GM21447 (cell line): Measurements from ENCODE around the gene ATXN2.
"Not testable (repeated sequence)": the region's sequence is repeated elsewhere in the genome, so short reads cannot be mapped to it uniquely, and the experiment has no call there.

ENCODE experiments used
- ATAC-seq: cut with Tn5 transposase; IDR thresholded peaks from one replicate; pipeline ENCODE4 v1.9.1; 2021; ENCODE audit not compliant: unreplicated experiment

ATXN2 gene

DNA sequence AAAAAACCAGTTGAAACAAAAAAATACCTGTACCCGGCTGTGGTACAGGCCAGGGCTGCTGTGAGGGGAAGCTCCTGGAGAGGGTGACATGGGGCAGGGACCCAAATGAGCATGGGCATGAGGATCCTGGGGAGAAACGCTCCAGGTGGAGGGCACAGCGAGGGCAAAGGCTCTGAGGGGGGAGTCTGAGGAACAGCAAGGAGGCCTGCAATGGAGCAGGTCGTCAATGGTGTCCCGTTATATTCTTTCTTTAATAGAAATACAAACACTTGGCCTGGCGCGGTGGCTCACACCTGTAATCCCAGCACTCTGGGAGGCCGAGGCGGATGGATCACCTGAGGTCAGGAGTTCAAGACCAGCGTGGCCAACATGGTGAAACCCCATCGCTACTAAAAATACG, 1.9 kb upstream of the ATXN2 start:
- ATAC-seq: not testable (repeated sequence)

DNA sequence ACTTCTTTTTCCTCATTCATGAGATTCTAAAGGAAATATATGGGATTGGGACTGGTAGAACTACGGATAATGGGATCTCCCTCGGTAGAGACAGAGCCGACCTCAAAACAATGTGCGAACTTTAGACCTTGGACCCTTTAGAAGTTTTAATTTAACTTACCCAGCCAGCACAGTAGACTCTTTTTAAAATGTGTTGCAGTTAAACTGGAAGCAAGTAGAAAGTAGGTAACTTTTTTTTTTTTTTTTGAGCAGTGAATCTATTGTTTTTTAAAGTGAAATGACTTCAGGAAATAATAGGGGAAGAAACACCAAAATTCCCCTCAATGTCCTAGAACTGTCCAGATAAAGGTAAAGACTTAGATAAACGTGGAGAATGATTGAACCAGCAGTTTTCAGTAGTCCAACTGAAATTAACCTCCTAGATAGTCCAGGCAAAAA, 1.1 kb upstream of the ATXN2 start:
- no peak for ATAC-seq

DNA sequence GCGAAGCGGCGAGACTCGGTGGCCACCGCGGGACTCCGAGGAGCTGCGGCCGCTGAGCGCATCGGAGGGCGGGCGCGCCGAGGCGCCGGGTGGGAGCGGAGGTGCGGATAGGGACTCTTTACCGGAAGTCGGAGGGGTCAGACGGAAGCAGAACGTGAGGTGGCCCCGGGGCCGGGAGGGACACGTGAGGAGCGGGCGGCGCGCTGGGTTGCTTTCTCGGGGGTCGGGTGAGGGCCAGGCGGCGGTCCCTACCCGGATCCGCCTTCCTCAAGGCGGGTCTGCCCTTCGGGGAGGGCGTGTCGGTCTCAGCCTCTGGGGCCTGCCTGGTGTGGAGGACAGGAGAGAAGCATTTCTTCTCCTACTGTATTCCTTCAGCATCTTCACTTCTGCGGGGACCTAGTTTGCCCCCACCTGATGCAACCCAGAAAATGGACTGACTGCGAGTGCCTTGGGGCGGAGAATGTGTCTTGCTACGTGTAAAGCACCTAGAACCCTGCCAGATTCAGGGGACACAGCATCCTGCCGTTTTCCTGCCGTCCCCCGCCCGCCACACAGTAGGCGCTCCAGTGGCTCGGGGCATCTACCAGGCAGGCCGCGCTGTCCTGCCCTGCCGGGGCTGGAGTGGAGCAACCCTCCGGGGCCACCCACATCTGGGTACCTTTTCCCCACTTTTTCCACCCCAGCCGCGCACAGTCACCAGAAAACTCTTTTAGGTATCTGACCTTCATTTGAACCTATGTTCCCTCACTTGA, 514 bp upstream of the ATXN2 start:
- ATAC-seq: peak; percentile 68

DNA sequence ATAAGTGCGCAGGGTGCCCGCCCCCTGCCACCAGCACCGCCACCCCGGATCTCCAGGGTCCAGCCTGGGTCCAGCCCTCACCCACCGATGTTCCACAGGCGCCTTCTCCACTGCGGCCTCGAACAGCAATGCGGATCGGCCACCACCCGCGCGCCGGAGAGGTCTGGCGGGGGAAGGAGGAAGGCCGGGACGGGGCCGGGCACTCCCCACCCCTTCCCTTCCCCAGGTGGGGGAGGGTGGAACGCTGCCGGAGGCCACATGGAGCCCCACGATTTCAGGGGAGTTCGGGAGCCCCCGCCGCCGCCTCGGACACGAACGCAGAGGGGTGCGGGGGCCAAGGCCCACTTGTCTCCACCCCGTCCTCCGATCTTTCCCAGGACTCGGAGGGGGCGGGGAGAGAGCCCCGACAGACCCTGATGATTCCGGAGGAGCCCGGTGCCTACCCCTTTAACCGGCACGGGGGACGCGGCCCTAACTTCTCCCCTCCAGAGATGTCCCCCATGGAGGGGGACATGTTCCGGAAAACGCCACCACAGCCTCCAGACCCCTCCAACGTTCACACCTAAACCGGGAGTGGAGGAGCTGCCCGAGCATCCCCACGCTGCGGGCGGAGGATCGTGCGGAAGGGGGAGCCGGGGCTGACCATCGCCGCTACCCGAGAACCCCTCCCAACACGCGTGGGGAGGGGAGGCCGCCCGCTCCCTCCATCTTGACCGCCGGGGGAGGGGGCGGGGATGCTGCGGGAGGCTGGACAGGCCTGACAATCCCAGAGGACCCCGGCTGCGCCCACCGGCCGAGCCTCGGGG, 1.1 kb downstream of the ATXN2 start:
- no peak for ATAC-seq

DNA sequence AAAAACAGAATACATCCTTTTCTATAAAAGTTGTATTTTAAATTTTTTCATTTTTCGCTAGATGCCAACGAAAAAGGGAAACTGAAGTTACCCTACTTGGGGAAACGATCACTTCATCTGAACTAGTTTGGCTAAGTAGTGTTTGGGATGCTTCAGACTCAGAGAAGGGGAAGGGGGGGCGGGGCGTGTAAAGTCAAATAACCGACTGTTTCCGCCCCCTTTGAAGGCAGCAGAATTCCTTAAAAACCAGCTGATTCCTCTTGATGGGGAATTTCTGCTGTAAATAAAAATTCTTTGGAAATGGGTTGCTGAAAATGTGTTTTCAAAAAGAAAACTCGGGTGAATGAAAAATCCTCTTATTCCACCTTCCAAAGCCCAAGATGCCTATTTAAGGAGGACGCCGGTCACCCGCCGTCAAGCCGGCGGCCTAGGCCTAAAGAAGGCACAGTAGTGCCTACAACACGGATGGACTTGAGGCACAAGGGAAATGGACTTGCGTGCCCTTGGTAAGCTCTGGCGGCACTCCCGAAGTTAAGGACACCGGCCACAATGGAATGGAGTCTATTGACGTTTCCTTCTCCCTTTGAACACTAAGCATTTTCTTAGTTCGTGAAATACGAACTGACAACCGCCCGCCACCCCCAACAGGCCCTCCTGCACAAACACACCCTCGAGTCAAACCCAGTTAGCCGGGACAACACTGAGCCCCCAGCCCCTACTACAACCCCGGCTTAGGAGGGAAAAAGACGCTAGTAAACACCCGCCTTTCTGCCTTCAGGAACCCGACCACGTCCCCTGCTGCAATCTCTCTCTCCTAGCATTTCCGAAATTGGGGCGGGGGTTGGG, 1.9 kb downstream of the ATXN2 start:
- no peak for ATAC-seq

DNA sequence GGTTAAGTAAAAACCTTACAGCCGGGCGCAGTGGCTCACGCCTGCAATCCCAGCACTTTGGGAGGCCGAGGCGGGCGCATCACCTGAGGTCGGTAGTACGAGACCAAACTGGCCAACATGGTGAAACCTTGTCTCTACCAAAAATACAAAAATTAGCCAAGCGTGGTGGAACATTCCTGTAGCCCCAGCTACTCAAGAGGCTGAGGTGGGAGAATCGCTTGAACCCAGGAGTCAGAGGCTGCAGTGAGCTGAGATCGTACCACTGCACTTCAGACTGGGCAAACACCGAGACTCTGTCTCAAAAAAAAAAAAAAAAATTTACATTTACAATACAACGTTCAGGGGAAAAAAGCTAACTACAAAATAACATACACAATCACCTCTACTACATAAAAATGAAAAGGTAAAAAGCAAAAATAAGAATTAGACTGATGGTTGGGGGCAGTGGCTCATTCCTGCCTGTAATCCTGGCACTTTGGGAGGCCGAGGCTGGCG, 3.7 kb downstream of the ATXN2 start:
- not testable (repeated sequence) for ATAC-seq

DNA sequence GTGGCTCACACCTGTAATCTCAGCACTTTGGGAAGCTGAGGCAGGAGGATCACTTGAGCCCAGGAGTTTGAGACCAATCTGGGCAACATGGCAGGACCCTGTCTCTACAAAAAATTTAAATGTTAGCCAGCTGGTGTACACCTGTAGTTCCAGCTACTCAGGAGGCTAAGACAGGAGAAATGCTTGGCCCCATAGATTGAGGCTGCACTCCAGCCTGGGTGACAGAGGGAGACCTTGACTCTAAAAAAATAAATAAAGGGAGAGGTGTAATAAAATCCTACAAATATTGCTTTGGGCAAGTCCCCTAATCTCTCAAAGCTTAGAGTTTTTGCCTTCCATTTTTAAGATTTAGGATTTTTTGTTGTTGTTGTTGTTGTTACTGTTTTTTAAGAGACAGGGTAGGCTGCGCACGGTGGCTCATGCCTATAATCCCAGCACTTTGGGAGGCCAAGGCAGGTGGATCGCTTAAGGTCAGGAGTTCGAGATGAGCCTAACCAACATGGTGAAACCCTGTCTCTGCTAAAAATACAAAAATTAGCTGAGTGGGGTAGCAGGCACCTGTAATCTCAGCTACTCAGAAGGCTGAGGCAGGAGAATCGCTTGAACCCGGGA, 7.6 kb downstream of the ATXN2 start:
- ATAC-seq: not testable (repeated sequence)

DNA sequence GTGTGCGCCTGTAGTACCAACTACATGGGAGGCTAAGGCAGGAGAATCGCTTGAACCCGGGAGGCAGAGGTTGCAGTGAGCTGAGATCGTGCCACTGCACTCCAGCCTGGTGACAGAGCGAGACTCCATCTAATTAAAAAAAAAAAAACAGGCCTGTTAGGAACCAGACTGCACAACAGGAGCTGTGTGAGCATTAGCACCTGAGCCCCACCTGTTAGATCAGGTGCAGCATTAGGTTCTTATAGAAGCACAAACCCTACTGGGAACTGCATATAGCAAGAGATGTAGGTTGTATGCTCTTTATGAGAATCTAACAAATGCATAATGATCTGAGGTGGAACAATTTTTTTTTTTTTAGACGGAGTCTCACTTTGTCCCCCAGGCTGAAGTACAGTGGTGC, 8.6 kb downstream of the ATXN2 start:
- ATAC-seq: no peak

DNA sequence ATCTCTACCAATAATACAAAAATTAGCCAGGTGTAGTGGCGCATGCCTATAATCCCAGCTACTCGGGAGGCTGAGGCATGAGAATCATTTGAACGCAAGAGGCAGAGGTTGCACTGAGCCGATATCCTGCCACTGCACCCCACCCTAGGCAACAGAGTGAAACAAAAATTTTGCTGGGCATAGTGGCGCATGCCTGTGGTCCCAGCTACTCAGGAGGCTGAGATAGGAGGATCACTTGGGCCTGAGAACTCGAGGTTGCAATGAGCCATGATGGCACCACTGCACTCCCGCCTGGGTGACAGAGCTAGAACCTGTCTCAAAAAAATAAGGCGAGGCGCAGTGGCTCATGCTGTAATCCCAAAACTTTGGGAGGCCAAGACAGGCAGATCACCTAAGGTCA, 9.5 kb downstream of the ATXN2 start:
- ATAC-seq: no peak

DNA sequence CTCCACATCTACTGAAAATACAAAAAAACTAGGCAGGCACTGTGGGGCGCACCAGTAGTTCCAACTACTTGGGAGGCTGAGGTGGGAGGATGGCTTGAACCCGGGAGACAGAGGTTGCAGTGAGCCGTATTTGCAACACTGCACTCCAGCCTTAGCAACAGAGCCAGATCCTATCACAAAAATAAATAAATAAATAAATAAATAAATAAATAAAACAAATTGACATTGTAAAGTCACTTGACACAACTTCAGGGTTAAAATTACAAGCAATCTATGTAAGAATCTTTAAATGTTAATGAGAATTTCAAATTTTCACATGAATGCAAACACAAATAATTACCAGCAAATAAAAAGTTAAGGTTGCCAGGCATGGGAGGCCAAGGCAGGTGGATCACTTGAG, 11.1 kb downstream of the ATXN2 start:
- no peak for ATAC-seq

DNA sequence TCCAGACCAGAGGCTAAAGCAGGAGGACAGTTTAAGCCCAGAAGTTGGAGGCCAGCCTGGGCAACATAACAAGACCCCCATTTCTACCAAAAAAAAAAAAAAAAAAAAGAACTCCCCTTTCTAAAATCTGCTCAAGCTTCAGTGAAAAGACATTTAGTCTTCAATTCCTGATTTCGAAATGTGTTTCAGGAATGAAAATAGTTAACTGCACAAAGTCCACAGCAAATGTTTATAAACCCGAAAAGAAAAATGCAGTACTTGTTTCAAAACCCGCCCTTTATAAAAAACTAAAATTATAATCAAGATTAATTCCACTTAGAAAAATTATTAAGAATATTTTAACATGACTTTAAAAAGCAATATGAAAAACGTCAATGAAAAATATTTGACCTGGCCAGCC, 12.1 kb downstream of the ATXN2 start:
- no peak for ATAC-seq

DNA sequence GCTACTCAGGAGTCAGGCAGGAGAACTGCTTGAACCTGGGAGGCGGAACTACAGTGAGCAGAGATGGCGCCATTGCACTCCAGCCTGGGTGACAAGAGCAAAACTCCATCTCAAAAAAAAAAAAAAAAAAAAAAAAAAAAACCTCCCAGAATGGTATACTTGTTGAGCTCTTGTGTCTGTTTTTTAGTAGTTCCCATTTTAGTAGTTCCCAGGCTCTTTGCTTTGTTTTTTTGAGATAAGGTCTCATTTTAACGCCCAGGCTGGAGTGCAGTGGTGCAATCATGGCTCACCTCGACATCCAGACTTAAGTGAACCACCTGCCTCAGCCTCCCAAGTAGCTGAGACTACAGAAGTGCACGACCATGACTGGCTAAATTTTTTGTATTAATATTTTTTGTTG, 13.4 kb downstream of the ATXN2 start:
- no peak for ATAC-seq

DNA sequence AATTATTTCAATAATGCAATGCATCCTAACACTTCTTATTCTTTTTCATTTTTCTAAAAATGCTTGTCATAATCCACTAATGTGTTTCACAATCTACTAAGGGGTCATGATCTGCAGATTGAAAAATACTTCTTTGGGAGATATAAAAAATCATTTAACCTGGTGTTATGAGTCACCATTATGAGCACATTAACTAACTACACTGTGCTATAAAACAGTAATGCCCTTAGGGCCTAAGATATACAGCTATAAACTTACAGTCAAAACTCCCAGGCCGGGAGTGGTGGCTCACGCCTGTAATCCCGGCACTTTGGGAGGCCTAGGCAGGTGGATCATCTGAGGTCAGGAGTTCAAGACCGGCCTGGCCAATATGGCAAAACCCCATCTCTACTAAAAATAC, 14.2 kb downstream of the ATXN2 start:
- ATAC-seq: no peak

DNA sequence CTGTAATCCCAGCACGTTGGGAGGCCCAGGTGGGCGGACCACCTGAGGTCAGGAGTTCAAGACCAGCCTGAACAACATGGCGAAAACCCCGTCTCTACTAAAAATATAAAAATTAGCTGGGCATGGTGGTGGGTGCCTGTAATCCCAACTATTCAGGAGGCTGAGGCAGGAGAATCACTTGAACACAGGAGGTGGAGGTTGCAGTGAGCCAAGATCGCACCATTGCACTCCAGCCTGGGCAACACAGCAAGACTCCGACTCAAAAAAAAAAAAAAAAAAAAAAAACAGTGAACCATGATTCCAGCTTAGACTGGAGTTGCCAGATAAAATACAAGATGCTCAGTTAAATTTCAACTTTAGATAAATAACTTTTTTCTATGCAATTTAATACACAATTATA, 15.6 kb downstream of the ATXN2 start:
- not testable (repeated sequence) for ATAC-seq

DNA sequence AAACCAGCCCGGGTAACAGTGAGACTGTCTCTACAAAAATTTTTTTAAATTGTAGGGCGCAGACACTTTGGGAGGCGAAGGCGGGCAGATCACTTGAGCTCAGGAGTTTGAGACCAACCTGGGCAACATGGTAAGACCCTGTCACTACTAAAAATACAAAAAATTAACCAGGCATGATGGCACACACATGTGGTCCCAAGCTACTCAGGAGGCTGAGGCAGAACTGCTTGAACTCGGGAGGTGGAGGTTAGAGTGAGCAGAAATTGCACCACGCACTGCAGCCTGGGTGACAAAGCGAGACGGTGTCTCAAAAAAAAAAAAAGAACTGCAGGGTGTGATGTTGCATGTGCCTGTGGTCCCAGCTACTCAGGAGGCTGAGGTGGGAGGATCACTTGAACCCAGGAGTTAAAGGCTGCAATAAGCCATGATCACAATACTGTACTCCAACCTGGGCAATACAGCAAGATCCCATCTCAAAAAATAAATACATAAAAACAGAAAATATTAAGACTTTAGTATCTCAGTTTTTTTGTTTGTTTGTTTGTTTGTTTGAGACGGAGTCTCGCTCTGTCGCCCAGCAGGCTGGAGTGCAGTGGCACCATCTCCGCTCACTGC, 16.9 kb downstream of the ATXN2 start:
- no peak for ATAC-seq

DNA sequence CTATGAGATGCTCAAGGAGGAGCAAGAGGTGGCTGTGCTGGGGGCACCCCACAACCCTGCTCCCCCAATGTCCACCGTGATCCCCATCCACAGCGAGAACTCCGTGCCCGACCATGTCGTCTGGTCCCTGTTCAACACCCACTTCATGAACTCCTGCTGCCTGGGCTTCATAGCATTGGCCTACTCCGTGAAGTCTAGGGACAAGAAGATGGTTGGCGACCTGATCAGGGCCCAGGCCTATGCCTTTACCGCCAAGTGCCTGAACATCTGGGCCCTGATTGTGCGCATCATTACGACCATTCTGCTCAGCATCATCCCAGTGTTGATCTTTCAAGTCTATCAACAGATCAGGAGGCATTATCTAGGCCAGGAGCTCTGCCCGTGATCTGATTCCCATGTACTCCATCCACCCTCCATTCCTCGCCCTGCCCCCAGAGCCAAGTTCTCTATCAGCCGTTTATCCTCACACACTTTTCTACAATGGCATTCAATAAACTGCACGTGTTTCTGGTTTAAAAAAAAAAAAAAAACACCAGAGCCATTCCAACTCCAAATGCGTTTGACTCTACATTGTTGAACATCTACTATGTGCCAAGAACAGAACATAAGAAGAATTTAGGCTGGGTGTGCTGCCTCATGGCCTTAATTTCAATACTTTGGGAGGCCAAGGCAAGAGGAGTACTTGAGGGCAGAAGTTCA, 17.5 kb downstream of the ATXN2 start:
- no peak for ATAC-seq

DNA sequence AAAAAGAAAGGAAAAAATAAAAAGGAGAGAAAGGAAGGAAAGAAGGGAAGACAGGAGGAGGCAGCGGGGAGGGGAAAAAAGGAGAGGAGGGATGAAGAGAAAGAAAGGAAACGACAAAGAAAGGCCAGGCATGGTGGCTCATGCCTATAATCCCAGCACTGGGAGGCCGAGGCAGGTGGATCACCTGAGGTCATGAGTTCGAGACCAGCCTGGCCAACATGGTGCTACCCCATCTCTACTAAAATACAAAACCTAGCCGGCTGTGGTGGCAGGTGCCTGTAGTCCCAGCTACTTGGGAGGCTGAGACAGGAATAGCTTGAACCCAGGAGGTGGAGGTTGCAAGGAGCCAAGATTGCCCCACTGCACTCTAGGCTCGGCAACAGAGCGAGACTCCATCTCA, 18.4 kb downstream of the ATXN2 start:
- ATAC-seq: no peak

DNA sequence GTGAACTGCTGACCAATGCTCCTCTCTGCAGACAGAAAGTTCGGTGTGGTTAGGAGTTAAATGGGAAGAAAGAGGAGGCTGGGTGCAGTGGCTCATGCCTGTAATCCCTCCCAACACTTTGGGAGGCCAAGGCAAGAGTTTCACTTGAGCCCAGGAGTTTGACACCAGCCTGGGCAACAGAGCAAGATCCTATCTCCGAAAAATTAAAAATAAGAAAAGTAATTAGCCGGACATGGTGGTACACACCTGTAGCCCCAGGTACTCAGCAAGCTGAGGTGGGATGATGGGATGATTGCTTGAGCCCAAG, 19.0 kb downstream of the ATXN2 start:
- no peak for ATAC-seq

DNA sequence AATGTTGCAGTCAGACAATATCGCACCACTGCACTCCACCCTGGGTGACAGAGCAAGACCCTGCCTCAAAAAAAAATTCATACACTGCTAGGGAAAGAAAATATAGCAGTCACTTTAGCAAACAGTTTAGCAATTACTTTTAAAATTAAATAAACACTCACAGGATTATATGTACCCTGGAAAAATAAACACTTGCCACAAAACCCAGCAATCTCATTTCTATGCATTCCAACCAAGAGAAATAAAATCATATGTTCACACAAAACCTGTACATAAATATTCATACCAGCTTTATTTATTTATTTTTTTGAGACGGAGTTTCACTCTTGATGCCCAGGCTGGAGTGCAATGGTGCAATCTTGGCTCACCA, 20.2 kb downstream of the ATXN2 start:
- ATAC-seq: no peak

DNA sequence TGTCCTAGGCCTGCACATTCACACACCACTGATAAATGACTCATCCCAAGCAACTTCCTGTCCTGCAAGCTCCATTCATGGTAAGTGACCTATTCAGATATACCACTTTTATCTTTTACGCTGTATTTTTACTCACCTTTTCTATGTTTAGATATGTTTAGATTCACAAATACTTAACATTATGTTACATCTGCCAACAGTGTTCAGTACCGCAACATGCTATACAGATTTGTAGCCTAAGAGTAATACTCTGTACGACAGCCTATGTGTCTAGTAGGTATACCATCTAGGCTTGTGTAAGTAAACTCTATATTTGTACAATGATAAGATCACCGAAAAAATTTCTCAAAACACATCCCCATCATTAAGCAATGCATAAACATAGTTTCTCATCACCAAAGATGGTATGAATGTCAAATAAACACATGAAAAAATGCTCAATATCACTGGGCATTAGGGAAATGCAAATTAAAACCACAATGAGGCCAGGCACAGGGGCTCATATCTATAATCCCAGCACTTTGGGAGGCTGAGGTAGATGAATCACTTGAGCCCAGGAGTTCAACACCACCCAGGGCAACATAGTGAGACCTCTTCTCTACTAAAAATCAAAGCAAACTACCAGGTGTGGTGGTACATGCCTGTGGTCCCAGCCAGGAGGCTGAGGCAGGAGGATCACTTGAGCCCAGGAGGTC, 20.7 kb downstream of the ATXN2 start:
- no peak for ATAC-seq
